SU-DHL-6 (cell line): ENCODE data around the gene ABCC4.

Experiments used
- H2AFZ ChIP-seq: fragments of 200-600 bp; sonication (generic); 2 replicates; pipeline ENCODE4 v1.6.1; 2014; ENCODE audit warnings: low read depth, mild to moderate bottlenecking, moderate library complexity, mixed read lengths, antibody characterized with exemption, low read length; ENCODE audit not compliant: severe bottlenecking
- H3F3A ChIP-seq: fragments of 200-600 bp; shearing (Covaris generic); 2 replicates; pipeline ENCODE4 v1.6.0; 2016; ENCODE audit warnings: antibody characterized with exemption, mild to moderate bottlenecking; ENCODE audit not compliant: insufficient read depth
- H3K27ac ChIP-seq: fragments of 200-600 bp; sonication (generic); 2 replicates; pipeline ENCODE4 v1.5.1; 2016; ENCODE audit warnings: low read depth, mild to moderate bottlenecking, low read length, moderate library complexity, mixed read lengths
- H3K27me3 ChIP-seq: fragments of 200-600 bp; sonication (generic), shearing (Covaris generic); 2 replicates; pipeline ENCODE4 v1.6.0; 2014; ENCODE audit warnings: mild to moderate bottlenecking, low read length
- H3K36me3 ChIP-seq: fragments of 200-600 bp; sonication (generic); 2 replicates; pipeline ENCODE4 v1.6.1; 2014; ENCODE audit warnings: mild to moderate bottlenecking, low read length, mixed read lengths
- H3K4me2 ChIP-seq: fragments of 300-600, 200-600 bp; shearing (Covaris generic), sonication (generic); 2 replicates; pipeline ENCODE4 v1.6.0; 2014; ENCODE audit warnings: low read length, low read depth, mild to moderate bottlenecking; ENCODE audit not compliant: poor library complexity, severe bottlenecking
- H3K4me3 ChIP-seq: fragments of 200-600 bp; sonication (generic); 2 replicates; pipeline ENCODE4 v1.5.1; 2014; ENCODE audit warnings: antibody characterized with exemption, low read length, mild to moderate bottlenecking, mixed read lengths; ENCODE audit not compliant: insufficient read depth, poor library complexity, severe bottlenecking
- H3K79me2 ChIP-seq: fragments of 200-600 bp; sonication (generic); 2 replicates; pipeline ENCODE4 v1.6.1; 2014; ENCODE audit warnings: mild to moderate bottlenecking, low read length, moderate library complexity; ENCODE audit not compliant: insufficient read depth
- H3K9ac ChIP-seq: fragments of 200-600 bp; sonication (generic); 2 replicates; pipeline ENCODE4 v1.7.0; 2014; ENCODE audit warnings: mild to moderate bottlenecking, low read length
- H3K9me2 ChIP-seq: fragments of 200-600 bp; sonication (generic); replicated peaks from 2 replicates; pipeline ENCODE4 v1.6.1; 2014; ENCODE audit warnings: low read length; ENCODE audit not compliant: insufficient read depth
- H3K9me3 ChIP-seq: fragments of 200-600 bp; sonication (generic); 2 replicates; pipeline ENCODE4 v1.6.1; 2014; ENCODE audit warnings: low read length, mixed read lengths; ENCODE audit not compliant: insufficient read depth
- H4K20me1 ChIP-seq: fragments of 200-600 bp; sonication (generic); 2 replicates; pipeline ENCODE4 v1.6.1; 2014; ENCODE audit warnings: low read depth, mild to moderate bottlenecking, antibody characterized with exemption, low read length, moderate library complexity, mixed read lengths
- EZH2phosphoT487 ChIP-seq: fragments of 200-600 bp; sonication (generic), shearing (Covaris generic); conservative IDR thresholded peaks from 2 replicates; pipeline ENCODE4 v1.6.1; 2018; ENCODE audit warnings: mild to moderate bottlenecking, antibody characterized with exemption, low read length, moderate library complexity, mixed read lengths
- TF ChIP-seq, protein P1 (sequence below): fragments of 200-600 bp; sonication (generic); IDR thresholded peaks from one replicate; pipeline ENCODE4 v1.5.1; 2017; ENCODE audit warnings: antibody characterized with exemption, mild to moderate bottlenecking, low read length, moderate library complexity; ENCODE audit not compliant: insufficient read depth, poor library complexity, severe bottlenecking

The ABCC4 gene

DNA sequence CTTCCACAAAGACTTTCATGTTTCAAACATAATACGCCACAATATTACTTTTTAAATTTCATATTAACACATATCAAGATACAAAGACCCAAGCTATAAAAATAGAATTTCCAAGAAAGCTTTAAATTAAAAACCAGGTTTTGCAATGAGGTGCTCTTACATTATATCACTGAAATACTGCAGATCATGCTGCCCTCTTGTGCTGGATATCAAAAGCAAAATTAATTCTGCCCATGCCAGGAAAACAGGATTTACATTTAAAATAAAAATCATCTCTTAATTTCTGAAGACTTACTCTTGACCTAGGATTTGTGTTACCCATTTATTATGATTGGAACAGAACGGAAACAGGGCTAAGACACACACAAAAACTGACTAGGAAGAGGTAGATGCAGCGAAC, 145.0 kb downstream of the ABCC4 start:
- Histone ChIP-seq H3F3A (no peaks in the 10 kb centered on the region), H3K9ac (no peak overlapping the region), H4K20me1 (no peaks in the 10 kb centered on the region), H3K79me2 (no peaks in the 10 kb centered on the region), H3K36me3 (no peaks in the 10 kb centered on the region), H3K9me2 (no peaks in the 10 kb centered on the region), H3K4me3 (no peak overlapping the region), H2AFZ (no peak overlapping the region), H3K4me2 (no peak overlapping the region), H3K27me3 (no peaks in the 10 kb centered on the region), H3K9me3 (no peaks in the 10 kb centered on the region), H3K27ac (no peak overlapping the region)
- no peak for TF ChIP-seq EZH2phosphoT487
- TF ChIP-seq, protein P1, sequence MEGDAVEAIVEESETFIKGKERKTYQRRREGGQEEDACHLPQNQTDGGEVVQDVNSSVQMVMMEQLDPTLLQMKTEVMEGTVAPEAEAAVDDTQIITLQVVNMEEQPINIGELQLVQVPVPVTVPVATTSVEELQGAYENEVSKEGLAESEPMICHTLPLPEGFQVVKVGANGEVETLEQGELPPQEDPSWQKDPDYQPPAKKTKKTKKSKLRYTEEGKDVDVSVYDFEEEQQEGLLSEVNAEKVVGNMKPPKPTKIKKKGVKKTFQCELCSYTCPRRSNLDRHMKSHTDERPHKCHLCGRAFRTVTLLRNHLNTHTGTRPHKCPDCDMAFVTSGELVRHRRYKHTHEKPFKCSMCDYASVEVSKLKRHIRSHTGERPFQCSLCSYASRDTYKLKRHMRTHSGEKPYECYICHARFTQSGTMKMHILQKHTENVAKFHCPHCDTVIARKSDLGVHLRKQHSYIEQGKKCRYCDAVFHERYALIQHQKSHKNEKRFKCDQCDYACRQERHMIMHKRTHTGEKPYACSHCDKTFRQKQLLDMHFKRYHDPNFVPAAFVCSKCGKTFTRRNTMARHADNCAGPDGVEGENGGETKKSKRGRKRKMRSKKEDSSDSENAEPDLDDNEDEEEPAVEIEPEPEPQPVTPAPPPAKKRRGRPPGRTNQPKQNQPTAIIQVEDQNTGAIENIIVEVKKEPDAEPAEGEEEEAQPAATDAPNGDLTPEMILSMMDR, result no peak

DNA sequence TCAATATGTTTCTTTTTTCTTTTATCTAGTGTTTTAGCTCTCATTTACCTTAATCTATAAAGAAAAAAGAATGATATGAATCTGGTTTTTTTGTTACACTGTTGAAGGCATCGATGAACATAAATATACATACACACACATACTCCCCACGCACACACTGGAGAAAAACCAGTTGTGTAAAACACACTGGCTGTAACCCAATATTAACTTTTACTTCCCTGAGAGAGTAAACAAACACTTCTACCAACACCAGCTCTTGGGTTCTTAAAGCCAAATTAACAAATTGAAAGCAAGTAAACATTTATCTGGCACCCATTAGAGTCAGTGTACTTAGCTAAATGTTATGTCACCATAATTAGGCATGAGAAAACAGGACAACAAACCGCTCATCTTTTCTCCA, 145.7 kb downstream of the ABCC4 start:
- TF ChIP-seq EZH2phosphoT487, result no peak
- TF ChIP-seq, protein P1, result no peak
- no peak overlapping the region for H3K4me3 ChIP-seq
- no peaks in the 10 kb centered on the region for H3F3A ChIP-seq
- H4K20me1 ChIP-seq, result no peaks in the 10 kb centered on the region
- no peak overlapping the region for H2AFZ ChIP-seq
- H3K27me3 ChIP-seq, result no peaks in the 10 kb centered on the region
- no peaks in the 10 kb centered on the region for H3K79me2 ChIP-seq
- no peak overlapping the region for H3K27ac ChIP-seq
- no peaks in the 10 kb centered on the region for H3K36me3 ChIP-seq
- H3K4me2 ChIP-seq, result no peak overlapping the region
- no peaks in the 10 kb centered on the region for H3K9me2 ChIP-seq
- H3K9ac ChIP-seq, result no peak overlapping the region
- H3K9me3 ChIP-seq, result no peaks in the 10 kb centered on the region

GRCh38 chr13:95155093-95155492, 146.2 kb downstream of the ABCC4 start:
- Histone ChIP-seq H3K4me2 (no peak overlapping the region), H3K27me3 (no peaks in the 10 kb centered on the region)

More at GRCh38 chr13:95155093-95155492, 146.2 kb downstream of the ABCC4 start:
- H4K20me1 ChIP-seq, result no peaks in the 10 kb centered on the region
- no peaks in the 10 kb centered on the region for H3K79me2 ChIP-seq
- no peak overlapping the region for H2AFZ ChIP-seq
- no peaks in the 10 kb centered on the region for H3K9me3 ChIP-seq
- no peaks in the 10 kb centered on the region for H3K9me2 ChIP-seq
- H3K9ac ChIP-seq, result no peak overlapping the region
- no peak overlapping the region for H3K27ac ChIP-seq
- H3K4me3 ChIP-seq, result no peak overlapping the region
- no peaks in the 10 kb centered on the region for H3K36me3 ChIP-seq
- TF ChIP-seq, protein P1, result no peak
- TF ChIP-seq EZH2phosphoT487, result no peak
- no peaks in the 10 kb centered on the region for H3F3A ChIP-seq
